Mammary epithelial cell (primary cell): ENCODE data around the gene IFT80.

Source experiments
- CTCF ChIP-seq, 2 donors: IDR thresholded peaks in 1 of 2; conservative IDR thresholded peaks in 1 of 2; 2 replicates each; pipeline ENCODE4 v1.5.1; 2011 to 2012; ENCODE audit warnings: inconsistent platforms in 2 of 2, low read length in 2 of 2, mild to moderate bottlenecking in 2 of 2, control low read depth in 1 of 2, low read depth in 1 of 2; ENCODE audit not compliant: insufficient read depth in 1 of 2; ENCODE audit errors: extremely low read depth in 1 of 2
- EZH2 ChIP-seq: IDR thresholded peaks from 2 replicates; pipeline ENCODE4 v1.6.1; 2012; ENCODE audit warnings: low read length, inconsistent platforms, borderline replicate concordance

- TF ChIP-seq EZH2 (no peak), CTCF (conservative IDR thresholded peaks at IDR 0.05 in 1 of 2, IDR thresholded peaks at IDR 0.05 in 1 of 2; ENCODE audit: extremely low read depth in 1 of 2, insufficient read depth in 1 of 2, low read depth in 1 of 2, low read length in 2 of 2) (no peak)
Observed at GRCh38 chr3:160346511-160346910, 52.5 kb downstream of the IFT80 start.
